Mucosa of descending colon (tissue), 3 donors: Measurements from ENCODE around the gene DMAC2L. TPM values are rescaled to one million over a fixed set of nuclear protein-coding genes. Genes with fewer than 3 reads are reported as not detected.
A peak's percentile ranks its signal among the peaks of the same experiment; 100 is the strongest.
"Not testable (repeated sequence)": the region's sequence is repeated elsewhere in the genome, so short reads cannot be mapped to it uniquely, and the experiment has no call there.

Source experiments
- ATAC-seq: fragments of 200-7000 bp; cut with Tn5 transposase; one replicate; pipeline ENCODE4 v1.9.1; 2020; ENCODE audit warnings: mild to moderate bottlenecking, moderate library complexity
- DNase-seq, 3 donors: peaks; one replicate each; pipeline ENCODE4 v3.0.0-alpha.2; 2020
- H3K36me3 ChIP-seq: fragments of 200-600 bp; one replicate; pipeline ENCODE4 v1.8.0; 2021; ENCODE audit warnings: low read depth, mild to moderate bottlenecking
- H3K4me1 ChIP-seq: fragments of 200-600 bp; one replicate; pipeline ENCODE4 v1.8.0; 2021; ENCODE audit warnings: low read depth, mild to moderate bottlenecking
- H3K4me3 ChIP-seq: fragments of 200-600 bp; one replicate; pipeline ENCODE4 v1.8.0; 2021; ENCODE audit warnings: mild to moderate bottlenecking
- H3K9me3 ChIP-seq: fragments of 200-600 bp; one replicate; pipeline ENCODE4 v1.8.0; 2021; ENCODE audit warnings: mild to moderate bottlenecking
- CTCF ChIP-seq: fragments of 200-600 bp; IDR thresholded peaks from one replicate; pipeline ENCODE4 v1.8.0; 2022; ENCODE audit warnings: antibody characterized with exemption, mild to moderate bottlenecking
- intact Hi-C, 2 donors: fragments of 100-400 bp; cut with DNase I in 1 of 2; cut with micrococcal nuclease in 1 of 2; formaldehyde crosslinking; loops; one replicate each; pipeline versions ENCODE4 v1.11.0 to v1.11.1; 2022; cut with DNase I, micrococcal nuclease
- total RNA-seq, 3 donors: library from RNA; stranded (reverse); fragmentation: NEBNext Ultra II Directional in 2 of 3; extraction: Animal tissue kit (Norgen Biotek cat#: 25700) in 2 of 3; gene quantifications; one replicate each; pipeline versions ENCODE4 v1.2.1 to v1.2.4, GENCODE V29; 2021 to 2023
- donor health status: DM: no; HTN: no; CAD: no; lungs with moderate emphysema.
- donor health status: DM: no; HTN: no; CAD: no.
- donor health status: DM: no; HTN: yes; CAD: no.

DMAC2L gene
- total RNA-seq, 3 donors from 2014 or later = 18.9 to 27.6 (median 21.5) TPM

GRCh38 chr14:50362764-50363713 lies 50.9 kb downstream of the DMAC2L start:
- peaks cover 15% of the 10 kb centered on the region for H3K4me1 ChIP-seq
- TF ChIP-seq CTCF = no peak
- H3K36me3 ChIP-seq = no peaks in the 10 kb centered on the region
- ATAC-seq (no peak), DNase-seq (no peak)
- no peaks in the 10 kb centered on the region for H3K9me3 ChIP-seq
- no peak overlapping the region for H3K4me3 ChIP-seq
- intact Hi-C loops = no loop called here

DNA sequence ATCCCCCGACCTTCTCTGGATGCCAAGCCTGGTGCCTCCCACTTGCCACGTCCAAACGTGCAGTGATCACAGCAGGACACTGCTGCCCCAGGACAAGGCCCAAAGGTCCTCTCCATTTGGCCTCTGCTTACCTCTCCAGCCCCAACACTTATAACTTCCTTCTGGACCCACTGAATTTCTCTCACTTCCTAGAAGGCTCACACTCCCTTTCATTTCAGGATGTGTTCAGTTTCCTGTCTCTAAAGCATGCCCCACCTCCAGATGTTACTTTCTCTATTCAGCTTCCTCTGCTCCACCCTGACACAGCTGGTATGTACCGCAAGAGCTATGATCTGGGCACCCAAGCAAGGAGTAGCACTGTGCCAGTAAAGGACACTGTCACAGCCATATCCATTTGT lies 51.6 kb downstream of the DMAC2L start:
- ATAC-seq = peak; percentile 81
- H3K4me1 ChIP-seq = peaks cover 15% of the 10 kb centered on the region
- no peak for TF ChIP-seq CTCF
- H3K9me3 ChIP-seq = no peaks in the 10 kb centered on the region
- peak in 1 of 3 donors; percentile 56 for DNase-seq
- intact Hi-C loops = no loop called here
- H3K36me3 ChIP-seq = no peaks in the 10 kb centered on the region
- no peak overlapping the region for H3K4me3 ChIP-seq

GRCh38 chr14:50364792-50365191 lies 52.7 kb downstream of the DMAC2L start:
- no peak overlapping the region for H3K4me3 ChIP-seq
- H3K9me3 ChIP-seq = no peaks in the 10 kb centered on the region
- peak in 1 of 3 donors; percentile 73 for DNase-seq
- peak; percentile 83 for ATAC-seq
- peaks cover 19% of the 10 kb centered on the region for H3K4me1 ChIP-seq
- H3K36me3 ChIP-seq = no peaks in the 10 kb centered on the region
- TF ChIP-seq CTCF = no peak
- intact Hi-C loops = no loop called here

DNA sequence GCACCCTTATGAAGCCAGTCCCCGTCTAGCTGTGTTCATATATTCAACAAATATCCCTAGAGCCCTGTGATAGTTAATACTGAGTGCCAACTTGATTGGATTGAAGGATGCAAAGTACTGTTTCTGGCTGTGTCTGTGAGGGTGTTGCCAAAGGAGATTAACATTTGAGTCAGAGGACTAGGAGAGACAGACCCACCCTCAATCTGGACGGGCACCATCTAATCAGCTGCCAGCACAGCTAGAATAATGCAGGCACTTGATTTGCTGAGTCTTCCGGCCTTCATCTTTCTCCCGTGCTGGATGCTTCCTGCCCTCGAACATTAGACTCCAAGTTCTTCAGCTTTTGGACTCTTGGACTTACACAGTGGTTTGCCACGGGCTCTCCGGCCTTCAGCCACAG lies 53.4 kb downstream of the DMAC2L start:
- H3K4me1 ChIP-seq = peaks cover 19% of the 10 kb centered on the region
- DNase-seq, H3K9me3 ChIP-seq, ATAC-seq, H3K36me3 ChIP-seq, H3K4me3 ChIP-seq, intact Hi-C loops: not testable (repeated sequence)

DNA sequence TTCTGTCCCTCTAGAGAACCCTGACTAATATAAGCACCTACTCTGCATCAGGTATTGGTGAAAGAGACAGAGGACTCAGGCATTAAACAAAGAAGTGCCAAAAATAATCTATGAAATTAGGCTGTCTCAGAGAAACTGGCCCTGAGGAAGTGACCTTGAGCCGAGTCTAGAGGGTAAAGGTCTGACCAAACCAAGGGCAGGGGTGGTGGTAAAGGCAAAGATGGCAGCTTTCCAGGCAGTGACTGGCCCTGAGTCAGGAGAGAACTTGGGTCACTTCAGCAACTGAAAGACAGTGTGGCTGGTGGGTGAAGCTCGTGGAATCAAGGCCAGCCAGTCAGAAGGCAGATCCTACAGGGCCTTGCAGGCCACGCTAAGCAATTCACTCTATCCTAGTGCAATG lies 54.0 kb downstream of the DMAC2L start:
- TF ChIP-seq CTCF = no peak
- H3K36me3 ChIP-seq = no peaks in the 10 kb centered on the region
- no peak overlapping the region for H3K4me3 ChIP-seq
- intact Hi-C loops = no loop called here
- H3K9me3 ChIP-seq = no peaks in the 10 kb centered on the region
- ATAC-seq (peak; percentile 52), DNase-seq (peak; percentile 52 to 68 (median 64))
- H3K4me1 ChIP-seq = peaks cover 19% of the 10 kb centered on the region

DNA sequence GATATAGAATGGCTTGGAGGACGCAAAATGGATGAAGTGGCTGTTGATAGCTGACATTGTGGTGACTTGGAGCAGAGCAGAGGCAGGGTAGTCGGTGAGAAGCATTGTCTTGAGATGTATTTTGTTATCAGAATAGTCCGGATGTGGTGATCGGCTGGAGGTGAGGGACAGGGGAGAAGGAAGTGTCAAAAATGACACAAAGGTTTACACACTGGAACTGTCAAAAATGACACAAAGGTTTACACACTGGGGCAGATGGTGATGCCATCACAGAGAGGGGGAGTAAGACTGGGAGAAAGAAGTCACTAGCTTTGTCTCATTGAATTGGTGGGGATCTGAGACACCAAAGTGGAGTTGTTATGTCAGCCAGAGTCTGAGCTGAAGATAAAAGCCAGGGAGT lies 54.5 kb downstream of the DMAC2L start:
- DNase-seq (no peak), ATAC-seq (no peak)
- Histone ChIP-seq H3K9me3 (no peaks in the 10 kb centered on the region), H3K4me1 (peaks cover 19% of the 10 kb centered on the region), H3K36me3 (no peaks in the 10 kb centered on the region), H3K4me3 (no peak overlapping the region)
- no peak for TF ChIP-seq CTCF
- intact Hi-C loops = no loop called here
